K562 (cell line): ENCODE measurements around the gene U2AF1L4. TPM values are rescaled to one million over a fixed set of nuclear protein-coding genes. Genes with fewer than 3 reads are reported as not detected.
A peak's percentile ranks its signal among the peaks of the same experiment; 100 is the strongest.

Source experiments
- AFF1 ChIP-seq, 2 experiments: fragments of 450-650 bp; IDR thresholded peaks; 2 replicates each; pipeline ENCODE4 v1.6.1; 2018; ENCODE audit warnings: mild to moderate bottlenecking in 2 of 2, low read depth in 1 of 2; ENCODE audit not compliant: partially characterized antibody in 2 of 2
- NR2C2 ChIP-seq, 2 experiments: fragments of 200-800 bp in 1 of 2; sonication (Bioruptor generic) in 1 of 2; sonication (generic) in 1 of 2; formaldehyde crosslinking in 1 of 2; IDR thresholded peaks; 2 replicates each; pipeline versions ENCODE4 v1.6.1 to v1.8.0; 2016 to 2022; ENCODE audit warnings: mild to moderate bottlenecking in 1 of 2, missing compliant biosample characterization in 1 of 2, missing genetic modification characterization in 1 of 2, missing genetic modification reagents in 1 of 2
- NRF1 ChIP-seq, 2 experiments: fragments of 450-650 bp; IDR thresholded peaks in 1 of 2; conservative IDR thresholded peaks in 1 of 2; 2 replicates each; pipeline ENCODE4 v1.6.1; 2014; ENCODE audit warnings: mild to moderate bottlenecking in 2 of 2
- polyA plus RNA-seq, 8 experiments: library from polyadenylated mRNA; depleted of rRNA in 4 of 8; stranded (reverse) in 5 of 8; unstranded in 3 of 8; fragments of >200 nt; fragmentation: Nextera tagmentation in 2 of 8; fragmentation: Illumina TruSeq in 1 of 8; extraction: Ambion mirVana in 2 of 8; extraction: Trizol in 1 of 8; gene quantifications; 2 replicates each; pipeline versions ENCODE4 v1.2.1 to v1.2.3, GENCODE V29; 2011 to 2014; ENCODE audit warnings: inconsistent platforms in 1 of 8, missing spikeins in 1 of 8
- total RNA-seq, 7 experiments: library from RNA; depleted of rRNA in 6 of 7; stranded (reverse); fragments of >200 nt in 6 of 7; fragmentation: Illumina TruSeq in 2 of 7; extraction: Trizol in 2 of 7; gene quantifications; 2 replicates each; pipeline versions ENCODE4 v1.2.1 to v1.2.3, GENCODE V29; 2011 to 2021; ENCODE audit warnings: low replicate concordance in 1 of 7
- TF ChIP-seq, protein P1 (sequence below): IDR thresholded peaks from 3 replicates; pipeline ENCODE4 v1.6.1; 2011; ENCODE audit warnings: borderline replicate concordance, mild to moderate bottlenecking, moderate library complexity; ENCODE audit not compliant: insufficient read length; ENCODE audit errors: extremely low read depth

The U2AF1L4 gene
- total and polyA plus RNA-seq, 9 of the 15 experiments (the other 6 are each of a cell fraction or from before 2014, with no cell fraction given), result 8.4 to 19.5 (median 12.6) TPM

GRCh38 chr19:35748106-35749020 is 3.1 kb upstream of the U2AF1L4 start, which contains the start of gene LIN37 (continued):
- TF ChIP-seq AFF1 (IDR thresholded peaks at IDR 0.05; ENCODE audit: low read depth in 1 of 2, partially characterized antibody in 2 of 2), result peak; percentile 44 to 97
- peak; percentile 96 to 97 for TF ChIP-seq NRF1 (conservative IDR thresholded peaks at IDR 0.05 in 1 of 2, IDR thresholded peaks at IDR 0.05 in 1 of 2)
- peak; percentile 92 for TF ChIP-seq NR2C2 (CRISPR knock-in tag; IDR thresholded peaks at IDR 0.05)
- TF ChIP-seq NR2C2 (tag; IDR thresholded peaks at IDR 0.05), result peak; percentile 99
- TF ChIP-seq, protein P1, sequence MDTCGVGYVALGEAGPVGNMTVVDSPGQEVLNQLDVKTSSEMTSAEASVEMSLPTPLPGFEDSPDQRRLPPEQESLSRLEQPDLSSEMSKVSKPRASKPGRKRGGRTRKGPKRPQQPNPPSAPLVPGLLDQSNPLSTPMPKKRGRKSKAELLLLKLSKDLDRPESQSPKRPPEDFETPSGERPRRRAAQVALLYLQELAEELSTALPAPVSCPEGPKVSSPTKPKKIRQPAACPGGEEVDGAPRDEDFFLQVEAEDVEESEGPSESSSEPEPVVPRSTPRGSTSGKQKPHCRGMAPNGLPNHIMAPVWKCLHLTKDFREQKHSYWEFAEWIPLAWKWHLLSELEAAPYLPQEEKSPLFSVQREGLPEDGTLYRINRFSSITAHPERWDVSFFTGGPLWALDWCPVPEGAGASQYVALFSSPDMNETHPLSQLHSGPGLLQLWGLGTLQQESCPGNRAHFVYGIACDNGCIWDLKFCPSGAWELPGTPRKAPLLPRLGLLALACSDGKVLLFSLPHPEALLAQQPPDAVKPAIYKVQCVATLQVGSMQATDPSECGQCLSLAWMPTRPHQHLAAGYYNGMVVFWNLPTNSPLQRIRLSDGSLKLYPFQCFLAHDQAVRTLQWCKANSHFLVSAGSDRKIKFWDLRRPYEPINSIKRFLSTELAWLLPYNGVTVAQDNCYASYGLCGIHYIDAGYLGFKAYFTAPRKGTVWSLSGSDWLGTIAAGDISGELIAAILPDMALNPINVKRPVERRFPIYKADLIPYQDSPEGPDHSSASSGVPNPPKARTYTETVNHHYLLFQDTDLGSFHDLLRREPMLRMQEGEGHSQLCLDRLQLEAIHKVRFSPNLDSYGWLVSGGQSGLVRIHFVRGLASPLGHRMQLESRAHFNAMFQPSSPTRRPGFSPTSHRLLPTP, result no peak
- TF ChIP-seq, all 486 proteins: peak for 101
